OCI-M1 (cell line): Measurements from ENCODE around the gene ZNF195.
"Not testable (repeated sequence)": the region's sequence is repeated elsewhere in the genome, so short reads cannot be mapped to it uniquely, and the experiment has no call there.

Experiments used
- DNase-seq: peaks from one replicate; lab custom pipeline; 2025; lab: John Stamatoyannopoulos, UW

Gene ZNF195

GRCh38 chr11:3402181-3402860 lies 23.4 kb upstream of the ZNF195 start:
- DNase-seq = not testable (repeated sequence)

- DNase-seq = peak; percentile 47
Measured at GRCh38 chr11:3401052-3401451, 22.1 kb upstream of the ZNF195 start.

- not testable (repeated sequence) for DNase-seq
Measured at GRCh38 chr11:3398509-3398908, 19.6 kb upstream of the ZNF195 start.

GRCh38 chr11:3398106-3398505 lies 19.2 kb upstream of the ZNF195 start:
- not testable (repeated sequence) for DNase-seq

DNA sequence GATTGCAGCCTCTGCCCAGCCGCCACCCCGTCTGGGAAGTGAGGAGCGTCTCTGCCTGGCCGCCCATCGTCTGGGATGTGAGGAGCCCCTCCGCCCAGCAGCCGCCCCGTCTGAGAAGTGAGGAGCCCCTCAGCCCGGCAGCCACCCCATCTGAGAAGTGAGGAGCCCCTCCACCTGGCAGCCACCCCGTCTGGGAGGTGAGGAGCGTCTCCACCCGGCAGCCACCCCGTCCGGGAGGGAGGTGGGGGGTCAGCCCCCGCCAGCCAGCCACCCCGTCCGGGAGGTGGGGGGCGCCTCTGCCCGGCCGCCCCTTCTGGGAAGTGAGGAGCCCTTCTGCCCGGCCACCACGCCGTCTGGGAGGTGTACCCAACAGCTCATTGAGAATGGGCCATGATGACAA lies 18.3 kb upstream of the ZNF195 start:
- DNase-seq = not testable (repeated sequence)

DNA sequence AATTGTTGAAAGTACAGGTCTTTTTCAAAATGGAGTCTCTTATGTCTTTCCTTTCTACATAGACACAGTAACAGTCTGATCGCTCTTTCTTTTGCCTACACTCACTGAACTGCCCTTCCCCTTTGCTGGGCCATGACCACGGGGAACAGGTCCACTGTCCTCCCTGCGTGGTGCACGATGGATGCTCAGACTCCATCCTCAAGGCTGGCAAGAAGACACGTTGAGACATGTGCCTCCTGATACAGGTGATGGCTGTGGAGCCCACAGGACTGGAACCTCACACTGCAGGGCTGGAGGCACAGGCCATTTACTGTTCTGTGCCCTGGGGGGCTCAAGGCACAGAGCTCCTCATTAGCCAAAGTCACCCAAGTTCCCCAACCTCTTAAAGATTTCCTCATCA lies 16.5 kb upstream of the ZNF195 start:
- not testable (repeated sequence) for DNase-seq

- DNase-seq = not testable (repeated sequence)
Measured at GRCh38 chr11:3394956-3395355, 16.0 kb upstream of the ZNF195 start.

DNA sequence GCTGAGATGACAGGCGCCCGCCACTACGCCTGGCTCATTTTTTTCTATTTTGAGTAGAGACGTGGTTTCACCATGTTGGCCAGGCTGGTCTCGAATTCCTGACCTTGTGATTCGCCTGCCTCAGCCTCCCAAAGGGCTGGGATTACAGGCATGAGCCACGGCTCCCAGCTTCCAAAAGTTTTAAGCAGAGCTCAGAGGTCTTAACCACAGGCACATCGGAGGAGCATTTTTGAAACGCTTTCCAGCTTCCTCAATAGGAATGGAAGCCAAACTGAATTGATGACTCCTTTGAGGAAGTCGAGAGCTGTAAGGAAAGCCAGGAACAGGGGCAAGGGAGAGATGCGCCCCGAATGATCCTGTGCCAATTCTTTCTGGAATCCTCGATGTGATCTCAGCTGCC lies 14.5 kb upstream of the ZNF195 start:
- DNase-seq = not testable (repeated sequence)

- peak; percentile 34 for DNase-seq
Measured at GRCh38 chr11:3382613-3383285, 3.8 kb upstream of the ZNF195 start.

DNA sequence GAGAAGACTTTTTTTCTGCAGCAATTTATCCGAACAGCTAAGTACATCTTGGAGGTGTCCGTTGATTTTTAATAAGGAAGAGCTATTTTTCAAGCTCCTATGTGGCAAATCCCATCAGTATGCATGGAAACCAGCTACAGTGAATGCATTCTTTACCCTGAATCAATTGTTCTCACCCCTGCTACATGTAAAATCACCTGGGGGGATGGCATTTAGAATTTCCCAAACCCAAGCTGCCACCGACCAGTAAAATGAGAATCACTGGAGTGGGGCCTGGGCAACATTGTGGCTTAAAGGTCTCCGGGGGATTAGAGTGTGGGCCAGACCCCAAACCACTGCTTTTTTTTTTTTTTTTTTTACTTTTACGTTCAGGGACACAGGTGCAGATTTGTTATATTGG lies 2.8 kb upstream of the ZNF195 start:
- no peak for DNase-seq

DNA sequence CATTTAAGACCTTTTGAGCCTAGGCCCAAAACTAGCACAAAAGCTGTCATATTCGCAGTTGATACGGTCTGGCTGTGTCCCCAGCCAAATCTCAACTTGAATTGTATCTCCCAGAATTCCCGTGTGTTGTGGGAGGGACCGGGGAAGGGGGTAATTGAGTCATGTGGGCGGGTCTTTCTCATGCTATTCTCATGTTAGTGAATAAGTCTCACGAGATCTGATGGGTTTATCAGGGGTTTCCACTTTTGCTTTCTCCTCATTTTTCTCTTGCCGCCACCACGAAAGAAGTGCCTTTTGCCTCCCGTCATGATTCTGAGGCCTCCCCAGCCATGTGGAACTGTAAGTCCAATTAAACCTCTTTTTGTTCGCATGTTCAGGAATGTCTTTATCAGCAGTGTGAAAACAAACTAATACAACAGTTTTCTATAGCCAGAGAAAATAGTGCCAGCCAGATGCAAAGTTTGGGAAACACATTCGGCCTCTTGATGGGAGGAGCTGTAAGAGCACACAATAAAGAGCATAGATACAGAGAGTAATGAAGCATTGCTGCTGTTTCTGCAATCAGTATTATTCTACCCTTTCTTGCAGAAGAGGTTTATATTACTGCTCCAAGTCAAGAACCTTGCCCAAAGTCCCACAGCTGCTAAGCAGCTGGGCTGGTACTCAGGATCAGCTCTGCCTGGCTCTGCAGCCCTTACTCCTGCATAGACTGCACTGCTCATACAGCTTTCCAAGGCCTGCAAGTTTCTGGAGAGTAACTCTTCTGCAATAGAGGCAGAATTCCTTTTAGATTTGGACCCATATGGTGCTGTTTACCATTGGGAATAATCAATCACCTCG lies 2.0 kb upstream of the ZNF195 start:
- peak; percentile 6 for DNase-seq

DNA sequence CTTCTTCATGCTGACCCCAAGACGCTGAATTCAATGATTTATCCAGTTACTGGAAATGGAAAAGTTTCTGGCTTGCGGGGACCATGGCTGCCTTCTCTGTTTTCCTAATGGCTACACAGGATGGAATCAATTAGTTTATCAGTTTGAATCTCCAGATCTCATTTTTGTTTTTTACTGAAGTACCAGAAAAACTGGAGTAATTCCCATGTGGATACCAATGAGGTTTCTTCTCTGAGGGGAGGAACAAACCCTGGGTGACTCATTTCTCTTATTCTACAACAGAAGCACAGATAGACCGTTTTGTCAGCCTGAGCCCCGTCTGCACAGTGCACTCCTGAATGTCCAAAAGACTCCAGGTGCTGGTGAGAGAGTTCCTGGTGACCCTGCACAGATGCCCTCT lies 3.4 kb downstream of the ZNF195 start:
- DNase-seq = no peak

- no peak for DNase-seq
Measured at GRCh38 chr11:3370311-3370870, 8.6 kb downstream of the ZNF195 start.

GRCh38 chr11:3369366-3369765 lies 9.6 kb downstream of the ZNF195 start:
- no peak for DNase-seq

GRCh38 chr11:3368199-3368598 lies 10.7 kb downstream of the ZNF195 start:
- no peak for DNase-seq

GRCh38 chr11:3367221-3367620 lies 11.7 kb downstream of the ZNF195 start:
- DNase-seq = no peak

DNA sequence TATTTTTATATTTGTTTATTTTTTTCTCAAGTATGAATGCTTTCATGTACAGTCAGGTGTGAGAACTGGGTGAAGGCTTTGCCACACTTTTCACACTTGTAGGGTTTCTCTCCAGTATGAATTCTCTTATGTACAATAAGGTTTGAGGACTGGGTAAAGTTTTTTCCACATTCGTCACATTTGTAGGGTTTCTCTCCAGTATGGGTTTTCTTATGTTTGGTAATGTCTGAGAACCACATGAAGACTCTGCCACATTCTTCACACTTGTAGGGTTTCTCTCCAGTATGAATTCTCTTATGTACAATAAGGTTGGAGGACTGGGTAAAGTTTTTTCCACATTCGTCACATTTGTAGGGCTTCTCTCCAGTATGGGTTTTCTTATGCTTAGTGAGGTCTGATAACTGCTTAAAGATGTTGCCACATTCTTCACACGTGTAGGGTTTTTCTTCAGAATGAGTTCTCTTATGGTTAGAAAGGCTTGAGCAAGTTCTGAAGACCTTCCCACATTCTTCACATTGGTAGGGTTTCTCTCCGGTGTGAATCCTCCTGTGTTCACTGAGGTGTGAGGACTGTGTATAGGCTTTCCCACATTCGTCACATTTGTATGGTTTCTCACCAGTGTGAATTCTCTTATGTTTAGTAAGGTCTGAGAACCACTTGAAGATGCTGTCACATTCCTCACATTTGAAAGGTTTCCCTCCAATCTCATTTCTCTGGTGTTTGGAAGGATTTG lies 19.7 kb downstream of the ZNF195 start:
- DNase-seq = no peak

GRCh38 chr11:3357994-3358676 lies 20.8 kb downstream of the ZNF195 start:
- DNase-seq = no peak

DNA sequence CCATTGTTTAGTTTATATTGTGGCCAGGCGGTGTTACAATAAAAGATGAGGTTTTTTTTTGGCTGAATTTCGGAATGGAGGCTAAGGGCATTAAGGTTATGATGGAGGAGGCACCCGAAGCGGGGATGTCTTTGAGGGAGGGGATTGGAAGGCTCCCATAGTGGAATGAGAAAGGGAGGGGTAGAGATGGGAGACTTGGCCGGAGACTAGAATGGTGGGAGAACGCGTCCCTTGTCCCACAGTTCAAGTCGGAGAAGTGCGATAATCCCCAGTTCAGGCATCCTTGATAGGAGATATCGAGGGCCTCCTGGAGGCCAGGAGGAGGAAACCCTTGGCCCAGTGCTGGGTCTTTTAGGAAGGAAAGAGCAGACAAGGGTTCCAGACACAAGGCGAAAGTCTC lies 21.6 kb downstream of the ZNF195 start:
- no peak for DNase-seq

- DNase-seq = no peak
Measured at GRCh38 chr11:3356858-3357257, 22.1 kb downstream of the ZNF195 start.

- peak; percentile 2 for DNase-seq
Measured at GRCh38 chr11:3353066-3353465, 25.9 kb downstream of the ZNF195 start.
